ENCODE measurements around the gene CFAP68. TPM values are rescaled to one million over a fixed set of nuclear protein-coding genes. Genes with fewer than 3 reads are reported as not detected.

CFAP68 gene
- total and polyA plus RNA-seq, 9 of the 15 experiments (the other 6 are each of a cell fraction or from before 2014, with no cell fraction given) = 22.8 to 72.3 (median 52.5) TPM

DNA sequence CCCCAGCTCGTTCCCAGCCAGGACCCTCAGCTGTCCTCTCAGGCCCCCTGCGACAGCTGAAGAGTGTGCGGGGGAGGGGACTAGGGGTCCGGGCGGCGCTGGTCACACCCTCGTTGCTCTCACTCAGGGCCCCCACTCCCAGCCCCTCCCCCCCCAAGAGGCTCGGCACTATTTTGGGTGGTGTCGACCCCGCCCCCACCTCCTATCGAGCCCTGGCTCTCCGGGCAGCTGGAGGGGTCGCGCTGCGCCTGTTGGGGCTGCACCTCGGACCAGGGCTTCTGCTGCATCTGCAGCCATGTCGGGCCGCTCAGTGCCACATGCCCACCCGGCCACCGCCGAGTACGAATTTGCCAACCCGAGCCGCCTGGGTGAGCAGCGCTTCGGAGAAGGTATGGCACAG lies 33.2 kb downstream of the CFAP68 start, which contains the start of gene HSPB2 (continued):
- TF ChIP-seq ZNF609 (CRISPR knock-in tag; IDR thresholded peaks at IDR 0.05; ENCODE audit: borderline replicate concordance) (no peak), ZNF445 (CRISPR knock-in tag; IDR thresholded peaks at IDR 0.05; ENCODE audit: low read depth) (no peak), ZSCAN29 (IDR thresholded peaks at IDR 0.05) (no peak), ZNF184 (CRISPR knock-in tag; IDR thresholded peaks at IDR 0.05) (no peak), FOXK1 (CRISPR knock-in tag; IDR thresholded peaks at IDR 0.05; ENCODE audit: borderline replicate concordance) (no peak), ZNF592 (IDR thresholded peaks at IDR 0.05) (no peak), RUNX1 (IDR thresholded peaks at IDR 0.05; ENCODE audit: low read depth) (0 out of 2 replicates have a peak, but pooled peaks have one; percentile 3), ZNF24 (IDR thresholded peaks at IDR 0.05) (no peak), CHD2 (IDR thresholded peaks at IDR 0.05; ENCODE audit: low read depth, low read length) (no peak), SAFB2 (IDR thresholded peaks at IDR 0.05; ENCODE audit: borderline replicate concordance, low read depth, low read length, severe bottlenecking) (no peak), TAF9B (IDR thresholded peaks at IDR 0.05; ENCODE audit: partially characterized antibody) (no peak), NCOA2 (IDR thresholded peaks at IDR 0.05; ENCODE audit: partially characterized antibody in 2 of 2) (no peak), HEY1 (CRISPR knock-in tag; IDR thresholded peaks at IDR 0.05; ENCODE audit: borderline replicate concordance) (no peak), ZBTB7A (IDR thresholded peaks at IDR 0.05; ENCODE audit: borderline replicate concordance, control insufficient read depth, low read depth, low read length) (0 out of 2 replicates have a peak, but pooled peaks have one; percentile 32), RAD51 (IDR thresholded peaks at IDR 0.05; ENCODE audit: borderline replicate concordance, low read depth) (no peak), PCBP1 (IDR thresholded peaks at IDR 0.05; ENCODE audit: low read depth, low read length, poor library complexity, severe bottlenecking) (peak; percentile 74), ZFX (CRISPR knock-in tag; IDR thresholded peaks at IDR 0.05) (no peak)
- TF ChIP-seq, protein P1, sequence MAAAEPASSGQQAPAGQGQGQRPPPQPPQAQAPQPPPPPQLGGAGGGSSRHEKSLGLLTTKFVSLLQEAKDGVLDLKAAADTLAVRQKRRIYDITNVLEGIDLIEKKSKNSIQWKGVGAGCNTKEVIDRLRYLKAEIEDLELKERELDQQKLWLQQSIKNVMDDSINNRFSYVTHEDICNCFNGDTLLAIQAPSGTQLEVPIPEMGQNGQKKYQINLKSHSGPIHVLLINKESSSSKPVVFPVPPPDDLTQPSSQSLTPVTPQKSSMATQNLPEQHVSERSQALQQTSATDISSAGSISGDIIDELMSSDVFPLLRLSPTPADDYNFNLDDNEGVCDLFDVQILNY (CRISPR knock-in tag; IDR thresholded peaks at IDR 0.05) = no peak
